AG09319 (cell line): ENCODE measurements around the gene ALDH3B2.

Experiments used
- DNase-seq: peaks from one replicate; pipeline ENCODE4 v3.0.0-alpha.2; 2010; ENCODE audit warnings: low read depth; ENCODE audit errors: extremely low read depth
- CTCF ChIP-seq: IDR thresholded peaks from 2 replicates; pipeline ENCODE4 v1.5.1; 2011; ENCODE audit warnings: low read depth, mild to moderate bottlenecking, inconsistent platforms, low read length, moderate library complexity

The ALDH3B2 gene

GRCh38 chr11:67675058-67675747 lies 780 bp upstream of the ALDH3B2 start:
- DNase-seq = no peak
- TF ChIP-seq CTCF = no peak

- TF ChIP-seq CTCF = no peak
- no peak for DNase-seq
These were observed 521 bp downstream of the ALDH3B2 start for GRCh38 chr11:67673902-67674301.

GRCh38 chr11:67673358-67673757 lies 1.1 kb downstream of the ALDH3B2 start:
- no peak for TF ChIP-seq CTCF
- no peak for DNase-seq

- TF ChIP-seq CTCF = no peak
- no peak for DNase-seq
These were observed 3.3 kb downstream of the ALDH3B2 start for GRCh38 chr11:67671211-67671520.

- no peak for TF ChIP-seq CTCF
These were observed 3.9 kb downstream of the ALDH3B2 start for GRCh38 chr11:67670316-67671210.

GRCh38 chr11:67668192-67668551 lies 6.3 kb downstream of the ALDH3B2 start:
- TF ChIP-seq CTCF = no peak
- no peak for DNase-seq

More at GRCh38 chr11:67670316-67671210, 3.9 kb downstream of the ALDH3B2 start:
- no peak for DNase-seq

- no peak for DNase-seq
- no peak for TF ChIP-seq CTCF
These were observed 6.8 kb downstream of the ALDH3B2 start for GRCh38 chr11:67667490-67668191.
